Osteoblast (primary cell): ENCODE data around the gene BSG. TPM values are rescaled to one million over a fixed set of nuclear protein-coding genes. Genes with fewer than 3 reads are reported as not detected.
"Not testable (repeated sequence)": the region's sequence is repeated elsewhere in the genome, so short reads cannot be mapped to it uniquely, and the experiment has no call there.

Experiments
- DNase-seq: peaks from one replicate; pipeline ENCODE4 v3.0.0; 2011; ENCODE audit warnings: low spot score, mixed read lengths; ENCODE audit not compliant: insufficient read length; ENCODE audit errors: missing footprints
- H2AFZ ChIP-seq: 2 replicates; pipeline ENCODE4 v1.6.0; 2011; ENCODE audit warnings: mild to moderate bottlenecking, low read length
- H3K27ac ChIP-seq: 2 replicates; pipeline ENCODE4 v1.5.1; 2011; ENCODE audit warnings: mild to moderate bottlenecking, low read depth, low read length, moderate library complexity
- H3K27me3 ChIP-seq: 2 replicates; pipeline ENCODE4 v1.6.0; 2012; ENCODE audit warnings: mild to moderate bottlenecking, control low read depth, inconsistent platforms, low read length, moderate library complexity; ENCODE audit not compliant: insufficient read depth
- H3K36me3 ChIP-seq: 2 replicates; pipeline ENCODE4 v1.5.1; 2011; ENCODE audit warnings: mild to moderate bottlenecking, low read length, control low read depth, moderate library complexity; ENCODE audit not compliant: insufficient read depth
- H3K4me1 ChIP-seq: 2 replicates; pipeline ENCODE4 v1.5.1; 2011; ENCODE audit warnings: mild to moderate bottlenecking, low read length, control low read depth, moderate library complexity; ENCODE audit not compliant: insufficient read depth
- H3K4me2 ChIP-seq: 2 replicates; pipeline ENCODE4 v1.6.0; 2011; ENCODE audit warnings: mild to moderate bottlenecking, low read length; ENCODE audit not compliant: insufficient read depth
- H3K4me3 ChIP-seq: fragments of 200-600 bp; sonication (generic); 3 replicates; pipeline ENCODE4 v1.5.1; 2012; ENCODE audit warnings: mild to moderate bottlenecking, low read length, inconsistent platforms; ENCODE audit not compliant: insufficient read depth
- H3K79me2 ChIP-seq: 2 replicates; pipeline ENCODE4 v1.6.0; 2012; ENCODE audit warnings: mild to moderate bottlenecking, low read length, control low read depth, inconsistent platforms; ENCODE audit not compliant: insufficient read depth
- H3K9me3 ChIP-seq: 2 replicates; pipeline ENCODE4 v1.5.1; 2011; ENCODE audit warnings: low read depth, low read length, control low read depth
- H4K20me1 ChIP-seq: 2 replicates; pipeline ENCODE4 v1.6.0; 2012; ENCODE audit warnings: mild to moderate bottlenecking, low read length, control low read depth; ENCODE audit not compliant: insufficient read depth
- total RNA-seq: library from RNA; depleted of rRNA; stranded (reverse); fragments of >200 nt; gene quantifications from 2 replicates; pipeline ENCODE4 v1.2.3, GENCODE V29; 2012
- TF ChIP-seq, protein P1 (sequence below): IDR thresholded peaks from 2 replicates; pipeline ENCODE4 v1.5.1; 2011; ENCODE audit warnings: mild to moderate bottlenecking, low read depth, low read length, moderate library complexity; ENCODE audit errors: extremely low read depth

The BSG gene
- total RNA-seq, 1 donor = 273 TPM

DNA sequence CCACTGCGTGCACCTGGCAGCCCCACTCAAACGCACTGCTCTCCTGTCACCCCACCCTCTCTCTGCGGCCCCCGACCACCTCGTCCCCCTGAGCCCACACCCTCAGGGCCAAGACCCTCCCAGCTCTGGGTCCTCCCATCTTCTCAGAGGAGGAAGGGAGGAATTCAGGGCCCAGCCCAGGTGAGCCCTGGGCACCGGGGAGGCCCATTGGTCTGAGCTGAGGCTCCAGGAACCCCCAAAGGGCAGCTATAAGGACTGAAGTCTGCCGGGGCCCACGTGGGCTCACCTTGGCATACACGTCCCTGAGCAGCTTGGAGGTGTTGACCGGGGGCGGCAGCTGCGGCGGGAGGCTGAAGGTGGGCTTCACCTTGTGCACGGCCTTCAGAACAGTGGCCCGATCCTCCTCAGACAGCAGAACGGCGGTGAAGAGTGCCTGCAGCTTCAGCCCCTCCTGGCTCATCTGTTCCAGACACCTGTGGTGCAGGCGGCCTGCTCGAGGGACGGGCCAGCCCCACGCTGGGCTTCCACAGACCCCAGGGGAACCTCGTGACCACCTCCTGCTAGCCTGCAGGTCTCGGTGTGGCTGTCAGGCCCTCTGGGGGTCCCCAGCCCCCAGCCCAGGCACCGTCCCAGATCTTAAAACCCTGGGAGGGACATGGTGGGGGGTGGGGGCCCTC lies 52.2 kb downstream of the BSG start:
- peak overlapping the region; percentile 69 for H3K27ac ChIP-seq
- no peak overlapping the region for H3K4me3 ChIP-seq
- no peaks in the 10 kb centered on the region for H3K27me3 ChIP-seq
- no peak overlapping the region for H3K4me2 ChIP-seq
- peaks cover 6% of the 10 kb centered on the region for H3K4me1 ChIP-seq
- TF ChIP-seq, protein P1, sequence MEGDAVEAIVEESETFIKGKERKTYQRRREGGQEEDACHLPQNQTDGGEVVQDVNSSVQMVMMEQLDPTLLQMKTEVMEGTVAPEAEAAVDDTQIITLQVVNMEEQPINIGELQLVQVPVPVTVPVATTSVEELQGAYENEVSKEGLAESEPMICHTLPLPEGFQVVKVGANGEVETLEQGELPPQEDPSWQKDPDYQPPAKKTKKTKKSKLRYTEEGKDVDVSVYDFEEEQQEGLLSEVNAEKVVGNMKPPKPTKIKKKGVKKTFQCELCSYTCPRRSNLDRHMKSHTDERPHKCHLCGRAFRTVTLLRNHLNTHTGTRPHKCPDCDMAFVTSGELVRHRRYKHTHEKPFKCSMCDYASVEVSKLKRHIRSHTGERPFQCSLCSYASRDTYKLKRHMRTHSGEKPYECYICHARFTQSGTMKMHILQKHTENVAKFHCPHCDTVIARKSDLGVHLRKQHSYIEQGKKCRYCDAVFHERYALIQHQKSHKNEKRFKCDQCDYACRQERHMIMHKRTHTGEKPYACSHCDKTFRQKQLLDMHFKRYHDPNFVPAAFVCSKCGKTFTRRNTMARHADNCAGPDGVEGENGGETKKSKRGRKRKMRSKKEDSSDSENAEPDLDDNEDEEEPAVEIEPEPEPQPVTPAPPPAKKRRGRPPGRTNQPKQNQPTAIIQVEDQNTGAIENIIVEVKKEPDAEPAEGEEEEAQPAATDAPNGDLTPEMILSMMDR = no peak
- no peaks in the 10 kb centered on the region for H3K79me2 ChIP-seq
- H2AFZ ChIP-seq = no peak overlapping the region
- no peaks in the 10 kb centered on the region for H3K9me3 ChIP-seq
- DNase-seq = no peak
- peaks cover 17% of the 10 kb centered on the region for H3K36me3 ChIP-seq
- peaks cover 19% of the 10 kb centered on the region for H4K20me1 ChIP-seq

DNA sequence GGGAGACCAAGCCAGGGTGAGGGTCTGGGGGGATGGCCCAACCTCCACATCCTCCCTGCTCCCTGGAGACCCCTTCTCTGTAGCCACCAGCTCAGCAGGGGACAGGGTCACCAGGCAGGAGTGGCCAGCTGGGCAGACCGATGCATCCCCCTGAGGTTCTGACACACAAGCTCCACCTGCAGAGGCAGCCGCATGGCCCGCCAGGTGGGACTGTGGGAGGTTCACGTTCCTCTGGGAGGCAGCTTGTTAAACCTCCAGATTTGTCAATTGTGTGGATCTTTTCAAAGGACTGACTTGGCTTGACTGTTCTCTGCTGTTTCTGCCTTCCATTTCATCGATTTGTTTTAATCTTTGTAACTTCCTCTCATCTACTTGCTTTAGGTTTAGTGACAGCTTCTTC lies 52.9 kb downstream of the BSG start:
- TF ChIP-seq, protein P1 = no peak
- H3K27me3 ChIP-seq = no peaks in the 10 kb centered on the region
- no peak overlapping the region for H3K4me3 ChIP-seq
- peaks cover 3% of the 10 kb centered on the region for H3K79me2 ChIP-seq
- no peak overlapping the region for H3K27ac ChIP-seq
- H3K4me1 ChIP-seq = peaks cover 6% of the 10 kb centered on the region
- H4K20me1 ChIP-seq = peaks cover 19% of the 10 kb centered on the region
- no peak for DNase-seq
- peaks cover 17% of the 10 kb centered on the region for H3K36me3 ChIP-seq
- H3K9me3 ChIP-seq = no peaks in the 10 kb centered on the region
- H3K4me2 ChIP-seq = no peak overlapping the region
- H2AFZ ChIP-seq = no peak overlapping the region

DNA sequence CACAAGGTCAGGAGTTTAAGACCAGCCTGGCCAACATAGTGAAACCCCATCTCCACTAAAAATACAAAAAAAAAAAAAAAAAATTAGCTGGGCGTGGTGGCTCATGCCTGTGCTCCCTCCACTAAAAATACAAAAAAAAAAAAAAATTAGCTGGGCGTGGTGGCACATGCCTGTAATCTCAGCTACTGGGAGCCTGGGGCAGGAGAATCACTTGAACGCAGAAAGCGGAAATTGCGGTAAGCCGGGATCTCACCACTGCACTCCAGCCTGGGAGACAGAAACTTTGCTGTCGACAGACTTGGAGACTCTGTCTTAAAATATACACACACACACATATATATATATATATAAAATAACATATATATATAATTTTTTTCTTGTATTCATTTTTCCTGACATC lies 54.2 kb downstream of the BSG start:
- not testable (repeated sequence) for H3K27me3 ChIP-seq, H3K27ac ChIP-seq, H3K79me2 ChIP-seq, H3K9me3 ChIP-seq, H3K4me2 ChIP-seq, H3K4me1 ChIP-seq, H3K4me3 ChIP-seq, H2AFZ ChIP-seq, DNase-seq
- H4K20me1 ChIP-seq = peaks cover 19% of the 10 kb centered on the region
- peaks cover 17% of the 10 kb centered on the region for H3K36me3 ChIP-seq

DNA sequence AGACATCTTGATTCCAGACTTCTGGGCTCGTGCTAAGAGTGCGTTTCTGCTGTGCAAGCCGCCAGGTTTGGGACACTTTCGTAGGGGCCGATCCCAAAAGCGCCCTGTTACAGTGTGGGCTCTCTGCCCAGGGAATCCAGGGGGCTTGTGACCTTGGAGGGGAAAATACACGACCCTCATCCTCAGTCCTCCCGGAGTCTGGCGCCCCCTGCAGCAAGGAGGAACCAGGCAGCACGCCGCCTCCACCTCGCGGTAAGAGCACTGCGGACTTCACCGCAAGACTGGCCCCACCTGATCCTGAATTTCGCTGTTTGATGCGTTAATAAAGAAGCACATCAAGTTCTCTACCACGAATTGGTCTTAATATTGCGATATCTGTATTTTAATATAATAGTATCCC lies 55.8 kb downstream of the BSG start:
- Histone ChIP-seq H3K27ac (no peak overlapping the region), H3K4me2 (no peak overlapping the region), H3K4me3 (no peak overlapping the region), H3K4me1 (peaks cover 15% of the 10 kb centered on the region), H3K36me3 (peaks cover 13% of the 10 kb centered on the region), H4K20me1 (peaks cover 23% of the 10 kb centered on the region), H3K9me3 (no peaks in the 10 kb centered on the region), H3K79me2 (peaks cover 17% of the 10 kb centered on the region), H2AFZ (no peak overlapping the region), H3K27me3 (no peaks in the 10 kb centered on the region)
- DNase-seq = no peak
- TF ChIP-seq, protein P1 = peak; percentile 18

DNA sequence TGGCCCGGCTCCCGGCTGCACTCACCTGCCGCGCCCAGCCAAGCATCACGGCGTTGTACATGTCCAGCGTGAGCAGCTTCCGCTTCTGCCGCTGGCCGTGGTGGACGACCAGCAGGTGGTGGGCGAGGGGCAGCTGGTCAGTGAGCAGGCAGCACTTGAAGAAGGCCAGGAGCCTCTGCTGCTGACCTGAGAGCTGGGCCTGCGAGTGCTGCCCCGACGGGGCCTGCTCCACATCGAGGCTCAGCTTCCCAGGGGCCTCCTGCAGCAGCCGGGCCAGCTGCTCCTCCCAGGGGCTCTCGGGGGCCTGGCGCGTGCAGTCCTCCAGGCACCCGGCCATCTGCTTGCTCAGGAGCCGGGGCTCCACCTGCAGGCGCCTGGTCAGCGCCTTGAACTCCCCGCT lies 57.1 kb downstream of the BSG start:
- H3K4me1 ChIP-seq = peaks cover 16% of the 10 kb centered on the region
- peaks cover 22% of the 10 kb centered on the region for H3K79me2 ChIP-seq
- not testable (repeated sequence) for H3K4me2 ChIP-seq, DNase-seq, H2AFZ ChIP-seq, H3K4me3 ChIP-seq, H3K27me3 ChIP-seq, H3K27ac ChIP-seq, H3K9me3 ChIP-seq
- peaks cover 17% of the 10 kb centered on the region for H4K20me1 ChIP-seq
- H3K36me3 ChIP-seq = peaks cover 13% of the 10 kb centered on the region
